Sigmoid colon (tissue), 7 donors: Measurements from ENCODE around the gene OLFM2. TPM values are rescaled to one million over a fixed set of nuclear protein-coding genes. Genes with fewer than 3 reads are reported as not detected.

Source experiments
- DNase-seq: peaks from one replicate; pipeline ENCODE4 v3.0.0-alpha.2; 2019
- H3K27ac ChIP-seq, 4 donors: fragments of 200-600 bp; sonication (generic); one replicate each; pipeline ENCODE4 v1.5.1; 2016 to 2019; ENCODE audit warnings: mild to moderate bottlenecking in 1 of 4
- H3K27me3 ChIP-seq, 3 donors: fragments of 200-600 bp; sonication (generic); one replicate each; pipeline ENCODE4 v1.5.1; 2019; ENCODE audit warnings: mild to moderate bottlenecking in 1 of 3
- H3K36me3 ChIP-seq, 4 donors: fragments of 200-600 bp; sonication (generic); one replicate each; pipeline ENCODE4 v1.5.1; 2016 to 2019
- H3K4me1 ChIP-seq, 4 donors: fragments of 200-600 bp; sonication (generic); one replicate each; pipeline ENCODE4 v1.5.1; 2017 to 2019
- H3K4me3 ChIP-seq, 4 donors: fragments of 200-600 bp; sonication (generic); one replicate each; pipeline ENCODE4 v1.5.1; 2017 to 2019; ENCODE audit warnings: mild to moderate bottlenecking in 2 of 4, moderate library complexity in 1 of 4
- H3K9me3 ChIP-seq, 4 donors: fragments of 200-600 bp in 3 of 4; sonication (generic) in 3 of 4; one replicate each; pipeline versions ENCODE4 v1.5.1 to v1.6.1; 2013 to 2019
- EP300 ChIP-seq, 4 donors: sonication (generic); formaldehyde crosslinking; IDR thresholded peaks; one replicate each; pipeline ENCODE4 v1.6.1; 2017; ENCODE audit warnings: antibody characterized with exemption in 4 of 4
- POLR2A ChIP-seq, 2 donors: fragments of 450-650 bp; IDR thresholded peaks; one replicate each; pipeline ENCODE4 v1.6.1; 2016; ENCODE audit warnings: antibody characterized with exemption in 2 of 2, mild to moderate bottlenecking in 2 of 2, moderate library complexity in 2 of 2
- POLR2AphosphoS5 ChIP-seq, 4 donors: sonication (generic); formaldehyde crosslinking; IDR thresholded peaks; one replicate each; pipeline ENCODE4 v1.6.1; 2017; ENCODE audit warnings: antibody characterized with exemption in 4 of 4
- WGBS, 2 donors: extraction: QIAGEN DNeasy Blood & Tissue Kit; methylation state at CpG; one replicate each; pipeline ENCODE4 v1.1.7; 2013; 5-methylcytosine and 5-hydroxymethylcytosine counted together
- intact Hi-C: fragments of 100-400 bp; cut with DNase I; formaldehyde crosslinking; loops from one replicate; pipeline ENCODE4 v1.15.1; 2023
- polyA plus RNA-seq, 3 donors: library from polyadenylated mRNA; stranded (reverse); fragments of 200-250 nt; gene quantifications; one replicate each; pipeline ENCODE4 v1.2.3, GENCODE V29; 2013
- total RNA-seq, 4 donors: library from RNA; depleted of rRNA; stranded (reverse); fragments of >200 nt; gene quantifications; one replicate each; pipeline ENCODE4 v1.1.0, GENCODE V29; 2016
- TF ChIP-seq, protein P1 (sequence below), 4 experiments: fragments of 450-650 bp in 3 of 4; fragments of 200-600 bp in 1 of 4; IDR thresholded peaks; one replicate each; pipeline ENCODE4 v1.5.1; 2016 to 2019; ENCODE audit warnings: antibody characterized with exemption in 4 of 4, mild to moderate bottlenecking in 3 of 4, moderate library complexity in 2 of 4
- donor health status: healthy with polysubstance abuse.
- donor health status: Bipolar disorder and iron deficiency.
- donor health status: healthy.

Gene OLFM2
- total and polyA plus RNA-seq, 7 donors, result 0.60 to 19.4 (median 6.4) TPM; not detected in 1

- no peaks in the 10 kb centered on the region for H3K4me1 ChIP-seq
- WGBS, 2 donors, result 89 to 91% methylated on average over 1 of the region's 1 CpG
- no peak overlapping the region for H3K27ac ChIP-seq
- peaks cover 0 to 6% (median 0%) of the 10 kb centered on the region in 4 donors for H3K36me3 ChIP-seq
- H3K4me3 ChIP-seq, result no peak overlapping the region
- TF ChIP-seq EP300 (IDR thresholded peaks at IDR 0.05) (no peak), POLR2AphosphoS5 (IDR thresholded peaks at IDR 0.05) (no peak), POLR2A (IDR thresholded peaks at IDR 0.05) (no peak)
- TF ChIP-seq, protein P1, sequence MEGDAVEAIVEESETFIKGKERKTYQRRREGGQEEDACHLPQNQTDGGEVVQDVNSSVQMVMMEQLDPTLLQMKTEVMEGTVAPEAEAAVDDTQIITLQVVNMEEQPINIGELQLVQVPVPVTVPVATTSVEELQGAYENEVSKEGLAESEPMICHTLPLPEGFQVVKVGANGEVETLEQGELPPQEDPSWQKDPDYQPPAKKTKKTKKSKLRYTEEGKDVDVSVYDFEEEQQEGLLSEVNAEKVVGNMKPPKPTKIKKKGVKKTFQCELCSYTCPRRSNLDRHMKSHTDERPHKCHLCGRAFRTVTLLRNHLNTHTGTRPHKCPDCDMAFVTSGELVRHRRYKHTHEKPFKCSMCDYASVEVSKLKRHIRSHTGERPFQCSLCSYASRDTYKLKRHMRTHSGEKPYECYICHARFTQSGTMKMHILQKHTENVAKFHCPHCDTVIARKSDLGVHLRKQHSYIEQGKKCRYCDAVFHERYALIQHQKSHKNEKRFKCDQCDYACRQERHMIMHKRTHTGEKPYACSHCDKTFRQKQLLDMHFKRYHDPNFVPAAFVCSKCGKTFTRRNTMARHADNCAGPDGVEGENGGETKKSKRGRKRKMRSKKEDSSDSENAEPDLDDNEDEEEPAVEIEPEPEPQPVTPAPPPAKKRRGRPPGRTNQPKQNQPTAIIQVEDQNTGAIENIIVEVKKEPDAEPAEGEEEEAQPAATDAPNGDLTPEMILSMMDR (IDR thresholded peaks at IDR 0.05), result no peak
- intact Hi-C loops, result no loop called here
- no peaks in the 10 kb centered on the region for H3K9me3 ChIP-seq
- H3K27me3 ChIP-seq, result peaks cover 0 to 13% (median 0%) of the 10 kb centered on the region in 3 donors
- no peak for DNase-seq
These were observed 22.1 kb upstream of the OLFM2 start for GRCh38 chr19:9958379-9958821.

- intact Hi-C loops, result no loop called here
- Histone ChIP-seq H3K4me3 (no peak overlapping the region), H3K27ac (no peak overlapping the region), H3K4me1 (no peaks in the 10 kb centered on the region), H3K36me3 (no peaks in the 10 kb centered on the region), H3K27me3 (peaks cover 0 to 13% (median 0%) of the 10 kb centered on the region in 3 donors), H3K9me3 (no peaks in the 10 kb centered on the region)
- no peak for TF ChIP-seq POLR2A (IDR thresholded peaks at IDR 0.05)
- TF ChIP-seq, protein P1 (IDR thresholded peaks at IDR 0.05), result no peak
- no peak for TF ChIP-seq POLR2AphosphoS5 (IDR thresholded peaks at IDR 0.05)
- no peak for TF ChIP-seq EP300 (IDR thresholded peaks at IDR 0.05)
- 66 to 81% methylated on average over 3 of the region's 3 CpGs for WGBS, 2 donors
- DNase-seq, result no peak
These were observed 20.6 kb upstream of the OLFM2 start for GRCh38 chr19:9956956-9957355.

GRCh38 chr19:9953802-9954542, 17.7 kb upstream of the OLFM2 start:
- no peaks in the 10 kb centered on the region for H3K36me3 ChIP-seq
- H3K4me3 ChIP-seq, result no peak overlapping the region
- no peak for DNase-seq
- no peaks in the 10 kb centered on the region for H3K27me3 ChIP-seq
- 65 to 68% methylated on average over 18 of the region's 18 CpGs for WGBS, 2 donors
- H3K27ac ChIP-seq, result no peak overlapping the region
- TF ChIP-seq POLR2AphosphoS5 (IDR thresholded peaks at IDR 0.05), result no peak
- no peak for TF ChIP-seq POLR2A (IDR thresholded peaks at IDR 0.05)
- TF ChIP-seq, protein P1 (IDR thresholded peaks at IDR 0.05), result no peak
- TF ChIP-seq EP300 (IDR thresholded peaks at IDR 0.05), result no peak
- intact Hi-C loops, result no loop called here
- no peaks in the 10 kb centered on the region for H3K9me3 ChIP-seq
- H3K4me1 ChIP-seq, result no peaks in the 10 kb centered on the region

DNA sequence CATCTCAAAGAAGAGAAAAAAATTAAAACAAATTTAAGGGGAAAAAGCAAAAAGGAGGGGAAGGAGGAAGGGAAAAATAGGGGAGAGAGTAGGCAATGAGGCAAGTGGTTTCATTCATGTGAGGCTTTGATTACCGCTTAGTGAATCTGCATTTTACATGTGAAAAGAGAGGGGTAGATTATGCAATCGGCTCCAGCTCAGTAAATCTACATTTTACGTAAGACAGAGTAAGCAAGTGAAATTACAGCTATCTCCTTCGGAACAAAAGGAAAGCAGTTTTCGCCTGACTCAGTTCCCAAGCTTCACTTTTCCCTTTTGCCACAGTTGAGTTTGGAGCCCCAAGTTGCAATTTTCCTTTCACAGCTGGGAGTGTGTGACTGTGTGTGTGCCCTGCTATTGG, 16.0 kb upstream of the OLFM2 start:
- no peaks in the 10 kb centered on the region for H3K9me3 ChIP-seq
- no peaks in the 10 kb centered on the region for H3K4me1 ChIP-seq
- intact Hi-C loops, result no loop called here
- no peaks in the 10 kb centered on the region for H3K36me3 ChIP-seq
- H3K27ac ChIP-seq, result no peak overlapping the region
- no peak overlapping the region for H3K4me3 ChIP-seq
- 63 to 71% methylated on average over 5 of the region's 5 CpGs for WGBS, 2 donors
- no peaks in the 10 kb centered on the region for H3K27me3 ChIP-seq
- no peak for DNase-seq
- TF ChIP-seq POLR2AphosphoS5 (IDR thresholded peaks at IDR 0.05), result no peak
- TF ChIP-seq, protein P1 (IDR thresholded peaks at IDR 0.05), result no peak
- no peak for TF ChIP-seq EP300 (IDR thresholded peaks at IDR 0.05)
- TF ChIP-seq POLR2A (IDR thresholded peaks at IDR 0.05), result no peak
